Measurements from ENCODE around the gene KCNQ1. TPM values are rescaled to one million over a fixed set of nuclear protein-coding genes. Genes with fewer than 3 reads are reported as not detected.

KCNQ1 gene
- total and polyA plus RNA-seq, 2 experiments from 2014 or later, result 0.45 to 0.87 TPM

DNA sequence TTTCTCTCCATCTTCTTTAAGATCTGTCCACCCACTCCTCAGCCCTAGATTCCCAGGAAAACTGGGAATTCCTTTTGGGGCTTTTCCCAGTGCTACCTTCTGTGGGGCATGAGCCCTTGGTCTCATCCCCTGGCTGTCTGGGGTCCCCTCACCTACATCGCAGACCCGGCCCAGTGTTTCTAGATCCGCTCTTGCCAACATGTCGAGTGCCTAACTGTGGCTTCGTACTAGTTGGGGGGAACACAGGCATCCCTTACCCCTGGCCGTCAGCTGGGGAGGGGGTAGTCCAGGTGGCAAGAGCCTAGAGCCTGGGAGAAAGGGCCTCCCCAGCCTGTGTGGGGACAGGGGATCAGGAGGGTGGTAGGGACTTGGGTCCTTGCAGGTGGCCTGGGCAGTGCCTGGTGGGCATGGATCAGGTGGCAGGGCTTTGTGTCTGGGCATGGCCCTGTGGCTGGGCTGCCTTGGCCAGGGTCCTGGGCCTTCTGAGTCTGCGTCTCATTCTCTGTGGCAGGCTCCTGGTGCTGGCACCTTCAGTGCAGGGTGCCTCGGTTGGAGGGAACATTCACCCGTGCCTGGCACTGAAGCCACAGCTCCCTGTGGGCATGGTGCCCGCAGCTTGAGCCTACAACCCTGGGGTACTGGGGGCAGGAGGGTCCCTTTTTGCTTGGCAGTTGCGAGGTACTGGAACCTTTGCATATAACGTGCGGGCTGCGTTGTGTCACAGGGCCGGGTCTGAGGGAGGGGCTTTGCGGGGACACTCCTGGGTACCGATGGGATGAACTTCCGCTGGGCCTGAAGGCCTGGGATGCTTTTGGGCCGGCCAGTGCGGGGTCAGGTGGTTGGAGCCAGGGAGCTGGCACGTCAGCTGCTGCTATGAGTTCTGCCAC lies 4.1 kb downstream of the KCNQ1 start:
- Mint-ChIP-seq H3K27ac (no peak overlapping the region), H3K9me3 (no peaks in the 10 kb centered on the region), H3K36me3 (ENCODE audit: low read depth) (no peaks in the 10 kb centered on the region; the same call in 2 of the 3 replicates), H3K4me3 (no peak overlapping the region), H3K27me3 (ENCODE audit: insufficient read depth, low read depth, poor library complexity) (peaks cover 59% of the 10 kb centered on the region), H3K4me1 (no peaks in the 10 kb centered on the region; the same call in 2 of the 3 replicates)
- DNase-seq (ENCODE audit: low spot score), result no peak
- Histone ChIP-seq H2AFZ (no peak overlapping the region), H3K4me2 (no peak overlapping the region), H3K4me1 (ENCODE audit: insufficient read depth) (no peaks in the 10 kb centered on the region; the same call in 1 of the 2 replicates), H4K20me1 (replicated peaks; ENCODE audit: insufficient read depth) (no peaks in the 10 kb centered on the region), H3K9me2 (ENCODE audit: insufficient read depth) (no peaks in the 10 kb centered on the region), H3K79me2 (replicated peaks; ENCODE audit: insufficient read depth) (no peaks in the 10 kb centered on the region), H3K4me3 (no peak overlapping the region), H3K36me3 (ENCODE audit: insufficient read depth) (no peaks in the 10 kb centered on the region), H3F3A (replicated peaks; ENCODE audit: low read depth) (no peaks in the 10 kb centered on the region), H3K27ac (ENCODE audit: low read depth) (no peak overlapping the region), H3K27me3 (ENCODE audit: insufficient read depth) (peaks cover 55% of the 10 kb centered on the region)
- TF ChIP-seq STAT1 (IDR thresholded peaks at IDR 0.05; ENCODE audit: unreplicated experiment), result no peak
- TF ChIP-seq POLR2AphosphoS5 (IDR thresholded peaks at IDR 0.05; ENCODE audit: low read depth), result no peak
- TF ChIP-seq CREB1 (CRISPR knock-in tag; IDR thresholded peaks at IDR 0.05; ENCODE audit: low read depth), result no peak
- TF ChIP-seq, protein P1, sequence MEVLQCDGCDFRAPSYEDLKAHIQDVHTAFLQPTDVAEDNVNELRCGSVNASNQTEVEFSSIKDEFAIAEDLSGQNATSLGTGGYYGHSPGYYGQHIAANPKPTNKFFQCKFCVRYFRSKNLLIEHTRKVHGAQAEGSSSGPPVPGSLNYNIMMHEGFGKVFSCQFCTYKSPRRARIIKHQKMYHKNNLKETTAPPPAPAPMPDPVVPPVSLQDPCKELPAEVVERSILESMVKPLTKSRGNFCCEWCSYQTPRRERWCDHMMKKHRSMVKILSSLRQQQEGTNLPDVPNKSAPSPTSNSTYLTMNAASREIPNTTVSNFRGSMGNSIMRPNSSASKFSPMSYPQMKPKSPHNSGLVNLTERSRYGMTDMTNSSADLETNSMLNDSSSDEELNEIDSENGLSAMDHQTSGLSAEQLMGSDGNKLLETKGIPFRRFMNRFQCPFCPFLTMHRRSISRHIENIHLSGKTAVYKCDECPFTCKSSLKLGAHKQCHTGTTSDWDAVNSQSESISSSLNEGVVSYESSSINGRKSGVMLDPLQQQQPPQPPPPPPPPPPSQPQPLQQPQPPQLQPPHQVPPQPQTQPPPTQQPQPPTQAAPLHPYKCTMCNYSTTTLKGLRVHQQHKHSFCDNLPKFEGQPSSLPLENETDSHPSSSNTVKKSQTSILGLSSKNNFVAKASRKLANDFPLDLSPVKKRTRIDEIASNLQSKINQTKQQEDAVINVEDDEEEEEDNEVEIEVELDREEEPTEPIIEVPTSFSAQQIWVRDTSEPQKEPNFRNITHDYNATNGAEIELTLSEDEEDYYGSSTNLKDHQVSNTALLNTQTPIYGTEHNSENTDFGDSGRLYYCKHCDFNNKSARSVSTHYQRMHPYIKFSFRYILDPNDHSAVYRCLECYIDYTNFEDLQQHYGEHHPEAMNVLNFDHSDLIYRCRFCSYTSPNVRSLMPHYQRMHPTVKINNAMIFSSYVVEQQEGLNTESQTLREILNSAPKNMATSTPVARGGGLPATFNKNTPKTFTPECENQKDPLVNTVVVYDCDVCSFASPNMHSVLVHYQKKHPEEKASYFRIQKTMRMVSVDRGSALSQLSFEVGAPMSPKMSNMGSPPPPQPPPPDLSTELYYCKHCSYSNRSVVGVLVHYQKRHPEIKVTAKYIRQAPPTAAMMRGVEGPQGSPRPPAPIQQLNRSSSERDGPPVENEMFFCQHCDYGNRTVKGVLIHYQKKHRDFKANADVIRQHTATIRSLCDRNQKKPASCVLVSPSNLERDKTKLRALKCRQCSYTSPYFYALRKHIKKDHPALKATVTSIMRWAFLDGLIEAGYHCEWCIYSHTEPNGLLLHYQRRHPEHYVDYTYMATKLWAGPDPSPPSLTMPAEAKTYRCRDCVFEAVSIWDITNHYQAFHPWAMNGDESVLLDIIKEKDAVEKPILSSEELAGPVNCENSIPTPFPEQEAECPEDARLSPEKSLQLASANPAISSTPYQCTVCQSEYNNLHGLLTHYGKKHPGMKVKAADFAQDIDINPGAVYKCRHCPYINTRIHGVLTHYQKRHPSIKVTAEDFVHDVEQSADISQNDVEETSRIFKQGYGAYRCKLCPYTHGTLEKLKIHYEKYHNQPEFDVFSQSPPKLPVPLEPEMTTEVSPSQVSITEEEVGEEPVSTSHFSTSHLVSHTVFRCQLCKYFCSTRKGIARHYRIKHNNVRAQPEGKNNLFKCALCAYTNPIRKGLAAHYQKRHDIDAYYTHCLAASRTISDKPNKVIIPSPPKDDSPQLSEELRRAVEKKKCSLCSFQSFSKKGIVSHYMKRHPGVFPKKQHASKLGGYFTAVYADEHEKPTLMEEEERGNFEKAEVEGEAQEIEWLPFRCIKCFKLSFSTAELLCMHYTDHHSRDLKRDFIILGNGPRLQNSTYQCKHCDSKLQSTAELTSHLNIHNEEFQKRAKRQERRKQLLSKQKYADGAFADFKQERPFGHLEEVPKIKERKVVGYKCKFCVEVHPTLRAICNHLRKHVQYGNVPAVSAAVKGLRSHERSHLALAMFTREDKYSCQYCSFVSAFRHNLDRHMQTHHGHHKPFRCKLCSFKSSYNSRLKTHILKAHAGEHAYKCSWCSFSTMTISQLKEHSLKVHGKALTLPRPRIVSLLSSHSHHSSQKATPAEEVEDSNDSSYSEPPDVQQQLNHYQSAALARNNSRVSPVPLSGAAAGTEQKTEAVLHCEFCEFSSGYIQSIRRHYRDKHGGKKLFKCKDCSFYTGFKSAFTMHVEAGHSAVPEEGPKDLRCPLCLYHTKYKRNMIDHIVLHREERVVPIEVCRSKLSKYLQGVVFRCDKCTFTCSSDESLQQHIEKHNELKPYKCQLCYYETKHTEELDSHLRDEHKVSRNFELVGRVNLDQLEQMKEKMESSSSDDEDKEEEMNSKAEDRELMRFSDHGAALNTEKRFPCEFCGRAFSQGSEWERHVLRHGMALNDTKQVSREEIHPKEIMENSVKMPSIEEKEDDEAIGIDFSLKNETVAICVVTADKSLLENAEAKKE (CRISPR knock-in tag; IDR thresholded peaks at IDR 0.05), result no peak
- no peak for TF ChIP-seq ZNF114 (CRISPR knock-in tag; IDR thresholded peaks at IDR 0.05)
- no peak for TF ChIP-seq EZH2phosphoT487 (IDR thresholded peaks at IDR 0.05; ENCODE audit: unreplicated experiment)
- TF ChIP-seq, protein P2, sequence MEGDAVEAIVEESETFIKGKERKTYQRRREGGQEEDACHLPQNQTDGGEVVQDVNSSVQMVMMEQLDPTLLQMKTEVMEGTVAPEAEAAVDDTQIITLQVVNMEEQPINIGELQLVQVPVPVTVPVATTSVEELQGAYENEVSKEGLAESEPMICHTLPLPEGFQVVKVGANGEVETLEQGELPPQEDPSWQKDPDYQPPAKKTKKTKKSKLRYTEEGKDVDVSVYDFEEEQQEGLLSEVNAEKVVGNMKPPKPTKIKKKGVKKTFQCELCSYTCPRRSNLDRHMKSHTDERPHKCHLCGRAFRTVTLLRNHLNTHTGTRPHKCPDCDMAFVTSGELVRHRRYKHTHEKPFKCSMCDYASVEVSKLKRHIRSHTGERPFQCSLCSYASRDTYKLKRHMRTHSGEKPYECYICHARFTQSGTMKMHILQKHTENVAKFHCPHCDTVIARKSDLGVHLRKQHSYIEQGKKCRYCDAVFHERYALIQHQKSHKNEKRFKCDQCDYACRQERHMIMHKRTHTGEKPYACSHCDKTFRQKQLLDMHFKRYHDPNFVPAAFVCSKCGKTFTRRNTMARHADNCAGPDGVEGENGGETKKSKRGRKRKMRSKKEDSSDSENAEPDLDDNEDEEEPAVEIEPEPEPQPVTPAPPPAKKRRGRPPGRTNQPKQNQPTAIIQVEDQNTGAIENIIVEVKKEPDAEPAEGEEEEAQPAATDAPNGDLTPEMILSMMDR (conservative IDR thresholded peaks at IDR 0.05; ENCODE audit: low read depth in 2 of 2), result no peak
- ATAC-seq, result no peak

Data from GM23338 (cell line).